Measurements from ENCODE around the gene RAB17. TPM values are rescaled to one million over a fixed set of nuclear protein-coding genes. Genes with fewer than 3 reads are reported as not detected.

The RAB17 gene
- total RNA-seq, 1 experiment from 2014 or later, result 41.8 TPM

GRCh38 chr2:237529452-237530402 is 60.8 kb downstream of the RAB17 start:
- H3K79me2 ChIP-seq (ENCODE audit: insufficient read depth, low read length), result no peaks in the 10 kb centered on the region
- H3K9me2 ChIP-seq (ENCODE audit: insufficient read depth), result no peaks in the 10 kb centered on the region
- CTCF ChIA-PET, result no interaction called here
- no peak overlapping the region for H3K27ac ChIP-seq (ENCODE audit: low read depth, low read length)
- no peaks in the 10 kb centered on the region for H3K9me3 ChIP-seq (ENCODE audit: control insufficient read depth in 1 of 2, insufficient read depth in 1 of 2, low read depth in 1 of 2, low read length in 2 of 2)
- POLR2A ChIA-PET, result no interaction called here
- DNase-seq (ENCODE audit: low read depth, low spot score) (no peak), ATAC-seq (no peak)
- H3K4me3 ChIP-seq (replicated peaks in 1 of 2; ENCODE audit: low read depth in 1 of 2, low read length in 2 of 2), result no peak overlapping the region
- intact Hi-C loops (cut with micrococcal nuclease), result no loop called here
- H3K36me3 ChIP-seq (ENCODE audit: control insufficient read depth in 1 of 2, insufficient read depth in 2 of 2, low read length in 2 of 2), result peaks cover 24 to 64% of the 10 kb centered on the region in 2 experiments
- no peak overlapping the region for H2AFZ ChIP-seq (ENCODE audit: low read depth, low read length, poor library complexity, severe bottlenecking)
- RAD21 ChIA-PET (ENCODE audit: low non-redundant PET in 1 of 2, low total read pairs in 2 of 2, uncharacterized antibody in 2 of 2, unreplicated experiment in 2 of 2), result no interaction called here
- BruUV-seq (replicated peaks), result no TSS peak
- no peaks in the 10 kb centered on the region for H3K4me1 ChIP-seq (ENCODE audit: control insufficient read depth in 1 of 2, insufficient read depth in 2 of 2, low read length in 2 of 2)
- TF ChIP-seq EZH2 (IDR thresholded peaks at IDR 0.05) (no peak), CTCF (IDR thresholded peaks at IDR 0.05 in 2 of 3, conservative IDR thresholded peaks at IDR 0.05 in 1 of 3; ENCODE audit: borderline replicate concordance in 1 of 3, insufficient read depth in 1 of 3, low read depth in 2 of 3, low read length in 2 of 3) (no peak), ZBTB33 (IDR thresholded peaks at IDR 0.05; ENCODE audit: extremely low read depth, insufficient replicate concordance, low read length) (no peak), ZNF274 (IDR thresholded peaks at IDR 0.05; ENCODE audit: low read depth, low read length) (no peak), SRF (IDR thresholded peaks at IDR 0.05; ENCODE audit: low read depth) (no peak), TCF7L2 (IDR thresholded peaks at IDR 0.05; ENCODE audit: borderline replicate concordance, extremely low read depth, insufficient read depth, insufficient read length) (no peak)
- no peaks in the 10 kb centered on the region for H4K20me1 ChIP-seq (ENCODE audit: insufficient read depth)
- no peak overlapping the region for H3K9ac ChIP-seq (ENCODE audit: low read length)
- H3K4me2 ChIP-seq (ENCODE audit: low read length), result no peak overlapping the region
- no peaks in the 10 kb centered on the region for H3K27me3 ChIP-seq (ENCODE audit: insufficient read depth, low read length)
